AG09309 (cell line): ENCODE results near the gene ZNRF4.

Experiments used
- DNase-seq: peaks from one replicate; pipeline ENCODE4 v3.0.0-alpha.2; 2010; ENCODE audit warnings: low read depth
- H3K4me3 ChIP-seq: 2 replicates; pipeline ENCODE4 v1.5.1; 2011; ENCODE audit warnings: mild to moderate bottlenecking, low read depth, low read length, moderate library complexity; ENCODE audit not compliant: control insufficient read depth
- TF ChIP-seq, protein P1 (sequence below): IDR thresholded peaks from 2 replicates; pipeline ENCODE4 v1.5.1; 2011; ENCODE audit warnings: mild to moderate bottlenecking, low read depth, low read length, inconsistent platforms; ENCODE audit not compliant: insufficient read depth, control insufficient read depth; ENCODE audit errors: missing control alignments

ZNRF4 gene

GRCh38 chr19:5497297-5497696 lies 42.1 kb downstream of the ZNRF4 start:
- no peak for DNase-seq
- no peak overlapping the region for H3K4me3 ChIP-seq
- TF ChIP-seq, protein P1, sequence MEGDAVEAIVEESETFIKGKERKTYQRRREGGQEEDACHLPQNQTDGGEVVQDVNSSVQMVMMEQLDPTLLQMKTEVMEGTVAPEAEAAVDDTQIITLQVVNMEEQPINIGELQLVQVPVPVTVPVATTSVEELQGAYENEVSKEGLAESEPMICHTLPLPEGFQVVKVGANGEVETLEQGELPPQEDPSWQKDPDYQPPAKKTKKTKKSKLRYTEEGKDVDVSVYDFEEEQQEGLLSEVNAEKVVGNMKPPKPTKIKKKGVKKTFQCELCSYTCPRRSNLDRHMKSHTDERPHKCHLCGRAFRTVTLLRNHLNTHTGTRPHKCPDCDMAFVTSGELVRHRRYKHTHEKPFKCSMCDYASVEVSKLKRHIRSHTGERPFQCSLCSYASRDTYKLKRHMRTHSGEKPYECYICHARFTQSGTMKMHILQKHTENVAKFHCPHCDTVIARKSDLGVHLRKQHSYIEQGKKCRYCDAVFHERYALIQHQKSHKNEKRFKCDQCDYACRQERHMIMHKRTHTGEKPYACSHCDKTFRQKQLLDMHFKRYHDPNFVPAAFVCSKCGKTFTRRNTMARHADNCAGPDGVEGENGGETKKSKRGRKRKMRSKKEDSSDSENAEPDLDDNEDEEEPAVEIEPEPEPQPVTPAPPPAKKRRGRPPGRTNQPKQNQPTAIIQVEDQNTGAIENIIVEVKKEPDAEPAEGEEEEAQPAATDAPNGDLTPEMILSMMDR, result no peak

- no peak overlapping the region for H3K4me3 ChIP-seq
- TF ChIP-seq, protein P1, result no peak
- DNase-seq, result no peak
These were observed 43.8 kb downstream of the ZNRF4 start for GRCh38 chr19:5498830-5499550.

DNA sequence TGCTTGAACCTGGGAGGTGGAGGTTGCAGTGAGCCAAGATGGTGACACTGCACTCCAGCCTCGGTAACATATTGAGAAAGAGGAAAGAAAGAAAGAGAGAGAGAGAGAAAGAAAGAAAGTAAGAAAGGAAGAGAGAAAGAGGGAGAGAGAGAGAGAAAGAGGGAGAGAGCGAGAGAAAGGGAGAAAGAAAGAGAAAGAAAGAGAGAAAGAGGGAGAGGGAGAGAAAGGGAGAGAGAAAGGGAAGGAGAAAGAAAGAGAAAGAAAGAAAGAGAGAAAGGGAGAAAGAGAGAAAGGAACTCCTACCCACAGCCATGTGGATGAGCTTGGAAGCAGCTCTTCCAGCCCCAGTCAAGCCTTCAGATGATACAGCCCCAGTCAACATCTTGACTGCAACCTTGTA lies 46.7 kb downstream of the ZNRF4 start:
- H3K4me3 ChIP-seq, result no peak overlapping the region
- TF ChIP-seq, protein P1, result no peak
- DNase-seq, result no peak

- no peak overlapping the region for H3K4me3 ChIP-seq
- TF ChIP-seq, protein P1, result peak; percentile 18
- no peak for DNase-seq
These were observed 48.4 kb downstream of the ZNRF4 start for GRCh38 chr19:5503598-5503997.

- DNase-seq, result no peak
- TF ChIP-seq, protein P1, result no peak
- no peak overlapping the region for H3K4me3 ChIP-seq
These were observed 48.9 kb downstream of the ZNRF4 start for GRCh38 chr19:5504114-5504513.
